PC-3 (cell line): ENCODE data around the gene TTLL1.

ENCODE experiments used
- EZH2 ChIP-seq: fragments of 300-600 bp; sonication (generic); IDR thresholded peaks from one replicate; pipeline ENCODE4 v1.6.1; 2017; ENCODE audit warnings: antibody characterized with exemption, mild to moderate bottlenecking, low read length; ENCODE audit not compliant: unreplicated experiment
- EZH2phosphoT487 ChIP-seq: fragments of 300-600 bp; sonication (generic); IDR thresholded peaks from 2 replicates; pipeline ENCODE4 v1.6.1; 2018; ENCODE audit warnings: mild to moderate bottlenecking, antibody characterized with exemption, low read length, borderline replicate concordance
- TF ChIP-seq, protein P1 (sequence below): fragments of 300-600 bp; sonication (generic); conservative IDR thresholded peaks from 2 replicates; pipeline ENCODE4 v1.5.1; 2017; ENCODE audit warnings: antibody characterized with exemption, low read depth, mild to moderate bottlenecking, low read length

DNA sequence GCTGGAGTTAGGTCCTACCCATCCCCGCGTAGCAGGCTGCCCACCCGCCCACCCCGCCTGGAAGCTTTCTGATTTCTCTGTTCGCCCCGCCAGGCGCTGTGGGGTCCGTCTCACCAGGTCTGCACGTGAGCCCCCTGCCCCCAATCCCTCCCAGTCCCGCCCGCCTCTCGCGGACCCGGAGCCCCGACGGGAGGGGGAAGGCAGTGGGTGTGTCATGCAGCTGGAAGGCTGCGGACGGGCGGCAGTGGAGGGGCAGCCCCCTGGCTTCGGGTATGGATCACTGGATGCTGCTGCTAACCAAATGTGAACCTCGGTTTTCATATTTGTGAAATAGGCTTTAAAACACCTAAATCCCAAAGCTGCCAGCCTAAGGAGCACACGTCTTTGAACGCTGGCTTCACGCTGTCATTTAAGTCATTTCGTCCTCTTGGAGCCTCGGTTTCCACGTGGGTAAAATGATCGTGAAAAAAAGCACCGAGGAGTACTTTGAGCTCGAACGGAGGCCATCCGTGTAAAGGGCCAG, 20.8 kb upstream of the TTLL1 start:
- TF ChIP-seq EZH2 (no peak), EZH2phosphoT487 (no peak)
- TF ChIP-seq, protein P1, sequence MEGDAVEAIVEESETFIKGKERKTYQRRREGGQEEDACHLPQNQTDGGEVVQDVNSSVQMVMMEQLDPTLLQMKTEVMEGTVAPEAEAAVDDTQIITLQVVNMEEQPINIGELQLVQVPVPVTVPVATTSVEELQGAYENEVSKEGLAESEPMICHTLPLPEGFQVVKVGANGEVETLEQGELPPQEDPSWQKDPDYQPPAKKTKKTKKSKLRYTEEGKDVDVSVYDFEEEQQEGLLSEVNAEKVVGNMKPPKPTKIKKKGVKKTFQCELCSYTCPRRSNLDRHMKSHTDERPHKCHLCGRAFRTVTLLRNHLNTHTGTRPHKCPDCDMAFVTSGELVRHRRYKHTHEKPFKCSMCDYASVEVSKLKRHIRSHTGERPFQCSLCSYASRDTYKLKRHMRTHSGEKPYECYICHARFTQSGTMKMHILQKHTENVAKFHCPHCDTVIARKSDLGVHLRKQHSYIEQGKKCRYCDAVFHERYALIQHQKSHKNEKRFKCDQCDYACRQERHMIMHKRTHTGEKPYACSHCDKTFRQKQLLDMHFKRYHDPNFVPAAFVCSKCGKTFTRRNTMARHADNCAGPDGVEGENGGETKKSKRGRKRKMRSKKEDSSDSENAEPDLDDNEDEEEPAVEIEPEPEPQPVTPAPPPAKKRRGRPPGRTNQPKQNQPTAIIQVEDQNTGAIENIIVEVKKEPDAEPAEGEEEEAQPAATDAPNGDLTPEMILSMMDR, result no peak
